Naive thymus-derived CD4-positive, alpha-beta T cell (primary cell): ENCODE results near the gene CORO1C. TPM values are rescaled to one million over a fixed set of nuclear protein-coding genes. Genes with fewer than 3 reads are reported as not detected.
"Not testable (repeated sequence)": the region's sequence is repeated elsewhere in the genome, so short reads cannot be mapped to it uniquely, and the experiment has no call there.

Experiments
- ATAC-seq: fragments of 150-1000 bp; cut with Tn5 transposase; 2 replicates; pipeline ENCODE4 v1.10.0; 2021; ENCODE audit warnings: mild to moderate bottlenecking, moderate library complexity
- CTCF ChIA-PET: fragments of 350-600 bp; sonication (Branson Sonifier 250); formaldehyde crosslinking; loops from one replicate; lab custom pipeline; 2021; ENCODE audit warnings: antibody characterized with exemption; lab: Charles Lee
- POLR2A ChIA-PET: fragments of 350-600 bp; sonication (Branson Sonifier 250); formaldehyde crosslinking; loops from one replicate; lab custom pipeline; 2021; ENCODE audit warnings: antibody characterized with exemption, inconsistent platforms; lab: Charles Lee
- DNase-seq, 9 donors: peaks; one replicate each; pipeline versions ENCODE4 v3.0.0 to v3.0.0-alpha.2; 2020 to 2022; ENCODE audit warnings: mixed read lengths in 1 of 9
- H3K27ac ChIP-seq: one replicate; pipeline ENCODE4 v1.7.0; 2013; ENCODE audit warnings: mild to moderate bottlenecking, low read depth, low read length, moderate library complexity
- H3K27me3 ChIP-seq, 2 donors: one replicate each; pipeline ENCODE4 v1.7.0; 2013; ENCODE audit warnings: low read length in 2 of 2, mild to moderate bottlenecking in 2 of 2, moderate library complexity in 2 of 2; ENCODE audit not compliant: control insufficient read depth in 2 of 2, insufficient read depth in 2 of 2
- H3K36me3 ChIP-seq, 3 experiments: 1 replicate in 2 of 3; 2 replicates in 1 of 3; pipeline ENCODE4 v1.7.0; 2013; ENCODE audit warnings: low read length in 3 of 3, mild to moderate bottlenecking in 3 of 3, moderate library complexity in 1 of 3; ENCODE audit not compliant: insufficient read depth in 3 of 3, control insufficient read depth in 2 of 3
- H3K4me1 ChIP-seq, 2 donors: one replicate each; pipeline ENCODE4 v1.7.0; 2013; ENCODE audit warnings: low read length in 2 of 2, mild to moderate bottlenecking in 2 of 2, moderate library complexity in 1 of 2; ENCODE audit not compliant: control insufficient read depth in 2 of 2, insufficient read depth in 2 of 2
- H3K4me3 ChIP-seq: 2 replicates; pipeline ENCODE4 v1.7.0; 2013; ENCODE audit warnings: mild to moderate bottlenecking, low read length
- H3K9me3 ChIP-seq, 3 experiments: 1 replicate in 2 of 3; 2 replicates in 1 of 3; pipeline ENCODE4 v1.7.0; 2013; ENCODE audit warnings: low read length in 3 of 3; ENCODE audit not compliant: control insufficient read depth in 2 of 3
- H3K27ac Mint-ChIP-seq, 9 donors: one replicate each; pipeline ENCODE4 v1.8.0; 2020 to 2022; ENCODE audit warnings: mixed read lengths in 9 of 9, mild to moderate bottlenecking in 8 of 9, moderate library complexity in 5 of 9, inconsistent platforms in 2 of 9
- H3K27me3 Mint-ChIP-seq, 5 donors: one replicate each; pipeline ENCODE4 v1.8.0; 2021 to 2022; ENCODE audit warnings: mixed read lengths in 5 of 5, mild to moderate bottlenecking in 1 of 5
- H3K36me3 Mint-ChIP-seq, 5 donors: one replicate each; pipeline ENCODE4 v1.8.0; 2020 to 2022; ENCODE audit warnings: mixed read lengths in 5 of 5, mild to moderate bottlenecking in 3 of 5, inconsistent platforms in 1 of 5
- H3K4me1 Mint-ChIP-seq, 7 donors: one replicate each; pipeline ENCODE4 v1.8.0; 2020 to 2022; ENCODE audit warnings: mixed read lengths in 7 of 7, mild to moderate bottlenecking in 3 of 7, inconsistent platforms in 1 of 7
- H3K4me3 Mint-ChIP-seq, 10 donors: one replicate each; pipeline ENCODE4 v1.8.0; 2020 to 2022; ENCODE audit warnings: mild to moderate bottlenecking in 10 of 10, mixed read lengths in 10 of 10, moderate library complexity in 6 of 10, inconsistent platforms in 2 of 10
- H3K9me3 Mint-ChIP-seq, 11 donors: one replicate each; pipeline ENCODE4 v1.8.0; 2020 to 2022; ENCODE audit warnings: mixed read lengths in 11 of 11, mild to moderate bottlenecking in 4 of 11, inconsistent platforms in 1 of 11, moderate library complexity in 1 of 11
- intact Hi-C, 2 donors: fragments of 100-400 bp; cut with micrococcal nuclease; formaldehyde crosslinking; loops; one replicate each; pipeline ENCODE4 v1.15.1; 2023
- polyA plus RNA-seq, 2 donors: library from polyadenylated mRNA; unstranded; fragments of 300-500 nt; fragmentation: Illumina TruSeq; gene quantifications; one replicate each; pipeline ENCODE4 v1.2.3, GENCODE V29; 2021
- total RNA-seq, 6 experiments: library from RNA in 5 of 6; stranded (reverse) in 5 of 6; gene quantifications; 1 replicate in 5 of 6; 2 replicates in 1 of 6; pipeline ENCODE4 v1.2.3 and lab custom pipeline; 2021 to 2026

The CORO1C gene
- total and polyA plus RNA-seq, 7 experiments from 2014 or later, result 2.5 to 71.8 (median 8.9) TPM

GRCh38 chr12:108663324-108664015 is 67.8 kb downstream of the CORO1C start:
- Mint-ChIP-seq H3K27me3 (no peaks in the 10 kb centered on the region), H3K27ac (peak overlapping the region in 7 of 9 donors; percentile 30 to 84 (median 63)), H3K4me3 (no peak overlapping the region), H3K9me3 (no peaks in the 10 kb centered on the region), H3K4me1 (peaks cover 5 to 17% (median 12%) of the 10 kb centered on the region in 7 donors), H3K36me3 (peaks cover 0 to 3% (median 0%) of the 10 kb centered on the region in 5 donors)
- POLR2A ChIA-PET, result interaction anchor here (0.8 to 3.8 kb wide), 5 partner anchors 18 to 140 kb away, joined by 3 to 44 read pairs (median 9); partner anchors contain the start of genes ISCU and SELPLG
- DNase-seq (no peak), ATAC-seq (no peak)
- H3K27me3 ChIP-seq, result no peaks in the 10 kb centered on the region
- H3K9me3 ChIP-seq, result no peaks in the 10 kb centered on the region
- H3K27ac ChIP-seq, result no peak overlapping the region
- CTCF ChIA-PET, result interaction anchor here (0.6 to 6.5 kb wide), 24 partner anchors 10 to 1632 kb away, joined by 3 to 145 read pairs (median 6); partner anchors contain the start of genes ALKBH2, ISCU and SELPLG
- no peak overlapping the region for H3K4me3 ChIP-seq
- H3K4me1 ChIP-seq, result peaks cover 0 to 3% of the 10 kb centered on the region in 2 donors
- intact Hi-C loops, result loop anchor here (1.0 to 10.0 kb wide), 11 partner anchors 27 to 721 kb away; partner anchors contain the start of genes ALKBH2 (in 2 of the 2) and CORO1C (in 2 of the 2)
- no peaks in the 10 kb centered on the region for H3K36me3 ChIP-seq

GRCh38 chr12:108658115-108658514 is 73.2 kb downstream of the CORO1C start:
- DNase-seq, ATAC-seq, H3K4me3 Mint-ChIP-seq, POLR2A ChIA-PET, H3K4me1 Mint-ChIP-seq, H3K4me3 ChIP-seq, H3K27me3 ChIP-seq, H3K27me3 Mint-ChIP-seq, H3K27ac Mint-ChIP-seq, H3K36me3 ChIP-seq, CTCF ChIA-PET, intact Hi-C loops, H3K9me3 Mint-ChIP-seq, H3K27ac ChIP-seq, H3K4me1 ChIP-seq, H3K9me3 ChIP-seq: not testable (repeated sequence)
- peaks cover 0 to 11% (median 6%) of the 10 kb centered on the region in 5 donors for H3K36me3 Mint-ChIP-seq

GRCh38 chr12:108657130-108657745 is 74.1 kb downstream of the CORO1C start:
- Histone ChIP-seq H3K4me1 (no peaks in the 10 kb centered on the region), H3K27me3 (no peaks in the 10 kb centered on the region), H3K4me3 (no peak overlapping the region), H3K27ac (no peak overlapping the region), H3K9me3 (no peaks in the 10 kb centered on the region), H3K36me3 (no peaks in the 10 kb centered on the region)
- H3K36me3 Mint-ChIP-seq, result peaks cover 0 to 11% (median 6%) of the 10 kb centered on the region in 5 donors
- H3K4me3 Mint-ChIP-seq, result no peak overlapping the region
- ChIA-PET POLR2A (no interaction called here), CTCF (no interaction called here)
- intact Hi-C loops, result no loop called here
- H3K27ac Mint-ChIP-seq, result no peak overlapping the region
- H3K4me1 Mint-ChIP-seq, result peaks cover 0 to 5% (median 0%) of the 10 kb centered on the region in 7 donors
- ATAC-seq, result no peak
- no peaks in the 10 kb centered on the region for H3K27me3 Mint-ChIP-seq
- DNase-seq, result no peak
- H3K9me3 Mint-ChIP-seq, result no peaks in the 10 kb centered on the region

GRCh38 chr12:108656247-108656646 is 75.1 kb downstream of the CORO1C start:
- peaks cover 0 to 15% (median 6%) of the 10 kb centered on the region in 5 donors for H3K36me3 Mint-ChIP-seq
- H3K27ac ChIP-seq, H3K4me1 ChIP-seq, DNase-seq, H3K4me3 ChIP-seq, ATAC-seq, H3K27me3 ChIP-seq, H3K27ac Mint-ChIP-seq, CTCF ChIA-PET, H3K4me3 Mint-ChIP-seq, H3K4me1 Mint-ChIP-seq, H3K27me3 Mint-ChIP-seq, H3K9me3 ChIP-seq, H3K36me3 ChIP-seq, H3K9me3 Mint-ChIP-seq, intact Hi-C loops, POLR2A ChIA-PET: not testable (repeated sequence)

GRCh38 chr12:108655812-108656175 is 75.5 kb downstream of the CORO1C start:
- ATAC-seq, H3K36me3 ChIP-seq, H3K9me3 ChIP-seq, H3K4me3 Mint-ChIP-seq, H3K27ac Mint-ChIP-seq, H3K27ac ChIP-seq, H3K27me3 Mint-ChIP-seq, H3K27me3 ChIP-seq, H3K9me3 Mint-ChIP-seq, H3K4me1 ChIP-seq, intact Hi-C loops, POLR2A ChIA-PET, H3K4me3 ChIP-seq, DNase-seq, H3K4me1 Mint-ChIP-seq, CTCF ChIA-PET: not testable (repeated sequence)
- peaks cover 0 to 15% (median 6%) of the 10 kb centered on the region in 5 donors for H3K36me3 Mint-ChIP-seq

GRCh38 chr12:108654622-108655021 is 76.7 kb downstream of the CORO1C start:
- H3K9me3 Mint-ChIP-seq, H3K27me3 ChIP-seq, DNase-seq, H3K9me3 ChIP-seq, CTCF ChIA-PET, H3K4me1 ChIP-seq, POLR2A ChIA-PET, H3K4me3 Mint-ChIP-seq, intact Hi-C loops, H3K4me1 Mint-ChIP-seq, H3K4me3 ChIP-seq, H3K27ac Mint-ChIP-seq, H3K27me3 Mint-ChIP-seq, H3K36me3 ChIP-seq, H3K27ac ChIP-seq, ATAC-seq: not testable (repeated sequence)
- H3K36me3 Mint-ChIP-seq, result peaks cover 0 to 17% (median 6%) of the 10 kb centered on the region in 5 donors
